ENCODE data around the gene PI4K2A.
"Not testable (repeated sequence)": the region's sequence is repeated elsewhere in the genome, so short reads cannot be mapped to it uniquely, and the experiment has no call there.

PI4K2A gene

GRCh38 chr10:97632949-97633884 is 7.3 kb upstream of the PI4K2A start, which contains the start of gene MORN4:
MORN4 (minus strand) TSS chr10:97633500; CDS start chr10:97619653, 13,847 bp downstream.
- peak; percentile 75 to 88 (median 81) for DNase-seq

DNA sequence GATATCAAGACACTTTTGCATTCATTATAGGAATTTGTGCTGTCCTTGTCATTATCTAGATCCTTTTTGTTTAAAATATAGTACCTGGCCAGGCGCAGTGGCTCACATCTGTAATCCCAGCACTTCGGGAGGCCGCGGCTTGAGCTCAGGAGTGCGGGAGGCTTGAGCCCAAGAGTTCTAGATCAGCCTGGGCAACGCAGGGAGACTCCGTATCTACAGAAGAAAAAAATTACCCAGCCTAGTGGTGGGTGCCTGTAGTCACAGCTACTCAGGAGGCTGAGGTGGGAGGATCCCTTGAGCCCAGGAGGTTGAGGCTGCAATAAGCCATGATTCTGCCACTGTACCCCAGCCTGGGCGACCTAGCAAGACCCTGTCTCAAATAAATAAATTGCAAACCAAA is 6.5 kb upstream of the PI4K2A start:
- DNase-seq = no peak

- DNase-seq = no peak
These were observed 4.9 kb upstream of the PI4K2A start for GRCh38 chr10:97635577-97635976.

GRCh38 chr10:97639090-97639489 is 1.4 kb upstream of the PI4K2A start:
- not testable (repeated sequence) for DNase-seq

- no peak for DNase-seq
These were observed 669 bp downstream of the PI4K2A start for GRCh38 chr10:97640868-97641811.

DNA sequence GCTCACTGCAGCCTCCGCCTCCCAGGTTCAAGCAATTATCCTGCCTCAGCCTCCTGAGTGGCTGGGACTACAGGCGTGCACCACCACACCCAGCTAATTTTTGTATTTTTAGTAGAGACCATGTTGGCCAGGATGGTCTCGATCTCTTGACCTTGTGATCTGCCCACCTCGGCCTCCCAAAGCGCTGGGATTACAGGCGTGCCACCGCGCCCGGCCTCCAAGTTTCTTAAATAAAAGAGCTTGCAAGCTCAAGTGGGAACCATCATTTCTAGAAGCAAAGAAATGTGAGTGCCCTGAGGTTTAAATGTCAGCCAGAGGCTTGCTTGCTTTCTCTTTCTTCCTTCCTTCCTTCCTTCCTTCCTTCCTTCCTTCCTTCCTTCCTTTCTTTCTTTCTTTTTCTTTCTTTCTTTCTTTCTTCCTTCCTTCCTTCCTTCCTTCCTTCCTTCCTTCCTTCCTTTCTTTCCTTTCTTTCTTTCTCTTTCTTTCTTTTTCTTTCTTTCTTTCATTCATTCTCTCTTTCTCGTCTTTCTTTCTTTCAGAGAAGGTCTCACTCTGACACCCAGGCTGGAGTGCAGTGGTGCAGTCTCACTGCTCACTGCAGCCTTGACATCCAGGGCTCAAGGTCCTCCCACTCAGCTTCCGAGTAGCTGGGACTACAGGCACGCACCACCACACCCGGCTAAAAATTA is 2.1 kb downstream of the PI4K2A start:
- not testable (repeated sequence) for DNase-seq

DNA sequence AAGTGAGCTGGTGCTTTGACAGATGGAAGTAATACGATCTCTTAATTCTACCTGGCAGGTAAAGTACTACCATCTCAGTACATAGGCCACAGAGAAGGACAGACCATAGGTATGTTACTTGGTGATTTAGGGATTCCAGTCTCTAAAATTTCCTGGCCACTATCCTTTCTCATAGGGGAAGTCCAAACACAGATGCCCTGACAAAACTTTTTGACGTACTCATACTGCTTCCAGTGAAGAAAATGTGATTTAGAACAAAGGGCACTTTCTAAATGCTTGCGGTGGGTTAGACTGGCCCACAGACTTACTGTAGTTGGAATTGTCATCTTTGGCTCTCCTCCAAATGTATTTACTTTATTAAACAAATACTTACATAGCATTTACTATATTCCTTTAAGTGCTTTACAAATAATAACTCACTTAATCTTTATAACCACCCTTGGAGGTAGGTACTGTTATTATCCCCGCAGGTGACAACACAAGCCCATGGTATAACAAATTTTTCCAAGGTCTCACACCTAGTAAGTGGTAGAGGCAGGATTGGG is 3.0 kb downstream of the PI4K2A start:
- no peak for DNase-seq

GRCh38 chr10:97644936-97645335 is 4.5 kb downstream of the PI4K2A start:
- DNase-seq = no peak

DNA sequence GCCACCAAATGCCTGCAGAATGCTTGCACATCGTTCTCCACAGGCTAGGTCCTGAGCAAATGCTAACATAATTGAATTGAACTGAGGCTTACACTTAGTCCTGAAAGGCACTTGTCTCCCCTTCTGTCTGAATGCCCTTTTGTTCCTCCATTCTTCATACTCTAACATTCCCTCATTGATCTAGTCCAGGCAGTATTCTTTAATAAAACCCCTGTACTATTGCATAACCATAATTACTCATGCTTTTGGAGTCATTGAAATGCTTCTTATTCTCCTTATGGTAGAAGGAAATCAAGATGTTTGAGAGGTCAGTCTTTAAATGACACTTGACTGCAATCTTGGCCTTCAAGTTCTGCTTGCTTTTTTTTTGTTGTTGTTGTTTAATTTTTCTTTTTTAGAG is 7.1 kb downstream of the PI4K2A start:
- no peak for DNase-seq

GRCh38 chr10:97648562-97649404 is 8.3 kb downstream of the PI4K2A start:
- no peak for DNase-seq

- DNase-seq = not testable (repeated sequence)
These were observed 8.9 kb downstream of the PI4K2A start for GRCh38 chr10:97649405-97649750.

GRCh38 chr10:97650726-97651125 is 10.3 kb downstream of the PI4K2A start:
- DNase-seq = no peak

- no peak for DNase-seq
These were observed 11.3 kb downstream of the PI4K2A start for GRCh38 chr10:97651773-97652172.

- no peak for DNase-seq
These were observed 16.3 kb downstream of the PI4K2A start for GRCh38 chr10:97656777-97657176.

- no peak for DNase-seq
These were observed 19.1 kb downstream of the PI4K2A start for GRCh38 chr10:97659589-97659988.

GRCh38 chr10:97664282-97664850 is 23.9 kb downstream of the PI4K2A start:
- DNase-seq = no peak

DNA sequence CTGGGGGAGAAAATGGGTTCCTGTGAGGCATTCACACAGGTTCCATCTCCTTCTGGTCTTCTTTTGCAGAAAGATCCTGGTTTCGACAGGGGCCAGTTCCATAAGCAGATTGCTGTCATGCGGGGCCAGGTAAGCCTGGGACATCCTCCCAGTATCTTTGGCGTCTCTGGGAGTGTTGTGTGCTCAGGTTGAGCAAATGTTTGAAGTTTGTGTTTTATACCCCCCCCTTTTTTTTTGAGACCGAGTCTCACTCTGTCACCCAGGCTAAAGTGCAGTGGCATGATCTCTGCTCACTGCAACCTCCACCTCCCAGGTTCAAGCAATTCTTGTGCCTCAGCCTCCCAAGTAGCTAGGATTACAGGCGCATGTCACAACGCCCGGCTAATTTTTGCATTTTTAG is 26.5 kb downstream of the PI4K2A start:
- DNase-seq = no peak

DNA sequence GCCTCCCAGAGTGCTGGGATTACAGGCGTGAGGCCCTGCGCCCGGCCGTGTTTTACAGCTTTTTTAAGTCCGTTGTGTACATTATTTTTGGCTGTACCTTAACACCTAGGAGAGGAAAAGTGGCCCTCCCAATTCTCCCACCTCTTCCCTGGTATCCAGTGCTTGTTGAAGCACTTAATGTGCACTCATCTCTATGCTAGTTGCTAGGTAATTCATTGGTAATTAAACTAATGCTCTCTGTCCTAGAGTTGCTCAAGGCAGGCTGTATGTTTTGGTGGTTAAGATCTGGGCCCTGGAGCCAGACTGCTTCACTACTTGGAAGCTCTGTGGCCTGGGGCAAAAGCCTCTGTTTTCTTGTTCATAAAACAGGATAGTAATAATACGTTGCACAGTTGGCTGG is 27.0 kb downstream of the PI4K2A start:
- no peak for DNase-seq

DNA sequence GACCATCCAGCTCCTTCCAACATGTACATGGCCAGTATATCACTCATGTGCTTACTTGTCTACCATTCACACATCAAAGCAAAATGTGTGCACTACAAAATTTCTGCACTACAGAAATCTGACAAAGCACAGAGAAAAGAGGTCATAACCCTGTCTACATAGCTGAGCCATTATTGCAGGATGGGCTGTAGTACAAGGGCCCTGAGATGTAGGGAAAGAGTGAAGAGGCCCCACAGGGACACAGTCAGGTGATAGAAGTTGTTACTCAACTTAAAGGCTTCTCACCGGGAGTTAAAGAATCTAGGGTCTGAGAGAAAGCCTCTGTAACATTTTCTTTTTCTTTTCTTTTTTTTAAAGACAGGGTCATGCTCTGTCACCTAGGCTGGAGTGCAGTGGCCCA is 29.1 kb downstream of the PI4K2A start:
- no peak for DNase-seq

- no peak for DNase-seq
These were observed 33.5 kb downstream of the PI4K2A start for GRCh38 chr10:97673736-97674525.
